HG03135 (cell line): ENCODE data around the gene LINGO3.

Experiments
- ATAC-seq: cut with Tn5 transposase; IDR thresholded peaks from one replicate; pipeline ENCODE4 v1.9.1; 2021; ENCODE audit warnings: mild to moderate bottlenecking, moderate library complexity; ENCODE audit not compliant: unreplicated experiment

Gene LINGO3

GRCh38 chr19:2327773-2328400, 19.9 kb upstream of the LINGO3 start:
- no peak for ATAC-seq

GRCh38 chr19:2326699-2327360, 18.9 kb upstream of the LINGO3 start:
- ATAC-seq = no peak

- no peak for ATAC-seq
These were observed 17.5 kb upstream of the LINGO3 start for GRCh38 chr19:2325281-2326046.

GRCh38 chr19:2324220-2324948, 16.4 kb upstream of the LINGO3 start:
- no peak for ATAC-seq

GRCh38 chr19:2323707-2324106, 15.8 kb upstream of the LINGO3 start:
- ATAC-seq = no peak

GRCh38 chr19:2321565-2322283, 13.8 kb upstream of the LINGO3 start:
- ATAC-seq = no peak

GRCh38 chr19:2320939-2321338, 13.0 kb upstream of the LINGO3 start:
- ATAC-seq = no peak

DNA sequence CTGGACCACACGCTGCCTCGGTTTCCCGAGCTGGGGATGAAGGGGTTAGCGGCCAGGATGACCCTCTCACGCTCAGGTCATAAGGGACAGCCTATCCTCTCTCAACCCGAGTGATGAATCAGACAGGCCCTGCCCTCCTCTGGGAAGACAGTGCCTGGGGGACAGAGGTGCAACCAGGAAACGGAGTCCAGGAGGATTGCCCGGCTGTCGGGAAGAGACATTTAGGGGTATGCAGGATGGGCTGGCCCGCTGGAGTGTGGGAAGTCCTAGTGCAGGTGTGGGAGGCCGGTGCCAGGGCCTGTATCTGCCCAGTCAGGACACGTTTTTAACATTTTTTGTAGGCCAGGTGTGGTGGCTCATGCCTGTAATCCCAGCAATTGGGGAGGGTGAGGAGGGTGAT, 12.1 kb upstream of the LINGO3 start:
- no peak for ATAC-seq

GRCh38 chr19:2319551-2319950, 11.6 kb upstream of the LINGO3 start:
- ATAC-seq = no peak

- ATAC-seq = no peak
These were observed 11.0 kb upstream of the LINGO3 start for GRCh38 chr19:2318923-2319322.

DNA sequence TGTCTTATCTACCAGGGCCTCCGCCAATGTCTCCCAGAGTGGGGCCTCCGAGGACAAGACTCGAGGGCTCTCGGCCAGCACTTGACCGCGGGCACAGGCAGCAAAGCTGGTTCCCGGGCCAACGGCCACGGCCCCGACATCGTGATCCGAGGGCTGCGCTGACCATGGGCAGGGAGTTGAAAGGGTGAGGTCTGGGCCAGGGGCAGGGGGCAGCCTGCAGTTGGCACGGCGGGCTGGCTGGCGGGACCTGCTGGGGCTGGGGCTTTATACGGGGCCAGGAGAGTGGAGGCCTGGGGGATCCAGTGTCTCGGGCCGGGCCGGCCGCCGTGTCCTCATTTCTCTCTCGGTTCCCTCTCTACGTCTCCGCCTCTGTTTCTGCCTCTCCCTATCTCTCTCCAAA, 9.8 kb upstream of the LINGO3 start:
- no peak for ATAC-seq

DNA sequence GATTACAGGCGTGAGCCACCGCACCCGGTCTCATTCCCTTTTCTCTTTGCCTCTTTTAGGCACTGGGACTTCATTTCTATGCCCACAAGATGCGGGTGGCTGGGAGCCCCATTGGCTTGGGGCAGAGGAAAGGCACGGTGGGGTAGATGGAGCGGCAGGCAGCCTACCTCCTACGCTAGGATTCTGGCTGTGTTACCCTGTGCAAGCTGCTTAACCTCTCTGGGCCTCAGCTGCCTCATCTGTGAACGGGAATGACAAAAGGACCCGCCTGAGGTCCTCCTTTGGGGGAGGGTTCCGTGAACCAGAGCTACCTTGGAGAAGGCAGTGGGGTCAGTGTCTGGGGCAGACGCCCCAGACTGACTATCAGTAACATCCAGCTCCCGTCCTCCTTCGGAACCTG, 9.3 kb upstream of the LINGO3 start:
- ATAC-seq = no peak

- no peak for ATAC-seq
These were observed 7.9 kb upstream of the LINGO3 start for GRCh38 chr19:2315818-2316353.

- ATAC-seq = no peak
These were observed 7.3 kb upstream of the LINGO3 start for GRCh38 chr19:2315121-2315817.

DNA sequence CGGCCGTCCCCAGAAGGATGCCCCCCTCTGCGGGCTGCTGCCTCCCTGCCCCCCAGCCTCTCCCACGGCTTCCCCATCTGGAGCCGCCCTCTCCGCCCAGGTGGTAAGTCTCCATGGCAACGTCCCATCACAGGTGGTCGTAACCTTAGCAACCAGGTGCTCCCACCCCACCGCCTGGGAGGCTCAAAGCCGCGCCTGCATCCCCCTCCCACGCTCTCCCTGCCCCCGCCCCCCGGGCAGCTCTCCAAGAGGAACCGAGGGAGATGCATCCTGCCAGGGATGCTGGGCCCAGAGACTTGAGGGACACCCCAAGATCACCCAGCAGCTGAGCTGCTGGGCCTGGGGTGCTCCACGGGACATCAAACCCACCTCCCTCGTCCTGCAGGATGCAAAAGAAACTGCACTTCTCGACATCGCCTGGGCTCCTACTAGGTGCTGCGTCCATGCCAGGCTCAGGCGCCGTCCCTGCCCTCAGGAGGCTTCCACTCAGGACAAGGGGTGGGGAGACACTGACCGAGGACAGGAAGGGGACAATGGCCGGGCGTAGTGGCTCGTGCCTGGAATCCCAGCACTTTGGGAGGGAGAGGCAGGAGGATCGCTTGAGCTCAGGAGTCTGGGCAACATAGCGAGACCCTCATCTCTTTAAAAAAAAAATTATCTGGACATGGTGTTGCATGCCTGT, 5.0 kb upstream of the LINGO3 start:
- no peak for ATAC-seq

GRCh38 chr19:2311093-2311492, 3.1 kb upstream of the LINGO3 start:
- ATAC-seq = no peak

GRCh38 chr19:2309734-2310362, 1.9 kb upstream of the LINGO3 start:
- no peak for ATAC-seq

DNA sequence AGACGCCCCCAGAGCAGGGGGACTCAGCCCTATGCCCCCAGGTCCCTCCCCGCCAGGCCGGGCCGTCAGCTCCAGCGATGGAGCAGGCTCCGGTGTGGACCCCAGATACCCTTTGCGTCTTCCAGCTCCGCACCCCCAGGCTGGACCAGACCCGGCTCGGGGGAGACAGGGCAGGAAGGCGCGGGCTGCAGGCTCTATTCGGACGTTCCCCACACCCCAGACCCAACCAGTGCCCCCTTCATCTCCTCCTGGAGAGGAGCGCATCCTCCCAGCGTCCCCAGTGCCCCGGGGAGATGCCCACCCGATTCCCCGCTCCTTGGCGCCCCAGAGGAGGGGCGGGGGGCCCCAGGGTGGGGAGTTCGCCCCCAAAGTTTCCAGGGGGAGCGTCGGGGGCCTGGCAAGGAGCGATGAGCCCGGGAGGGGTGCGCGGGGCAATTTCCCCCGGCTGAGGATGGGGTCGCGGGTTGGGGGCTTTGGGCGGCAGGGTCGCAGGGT, 389 bp downstream of the LINGO3 start:
- ATAC-seq = no peak

GRCh38 chr19:2306971-2307370, 983 bp downstream of the LINGO3 start:
- no peak for ATAC-seq
